GM21360 (cell line): Measurements from ENCODE around the gene FGFRL1.
"Not testable (repeated sequence)": the region's sequence is repeated elsewhere in the genome, so short reads cannot be mapped to it uniquely, and the experiment has no call there.

ENCODE experiments used
- ATAC-seq: cut with Tn5 transposase; IDR thresholded peaks from one replicate; pipeline ENCODE4 v1.9.1; 2021; ENCODE audit warnings: mild to moderate bottlenecking, moderate library complexity; ENCODE audit not compliant: unreplicated experiment

FGFRL1 gene

GRCh38 chr4:992297-993110 lies 18.9 kb upstream of the FGFRL1 start:
- no peak for ATAC-seq

- no peak for ATAC-seq
Observed at GRCh38 chr4:993111-994029, 18.1 kb upstream of the FGFRL1 start, which contains the start of gene SLC26A1. Gene SLC26A1 (minus strand): TSS chr4:993404. CDS start chr4:991703, 1,701 bp downstream.

- ATAC-seq, result no peak
Observed at GRCh38 chr4:995311-996026, 16.0 kb upstream of the FGFRL1 start.

GRCh38 chr4:996030-996996 lies 15.1 kb upstream of the FGFRL1 start:
- no peak for ATAC-seq

- ATAC-seq, result no peak
Observed at GRCh38 chr4:996997-997374, 14.4 kb upstream of the FGFRL1 start.

GRCh38 chr4:997375-998071 lies 13.9 kb upstream of the FGFRL1 start:
- no peak for ATAC-seq

GRCh38 chr4:998096-998691 lies 13.2 kb upstream of the FGFRL1 start:
- ATAC-seq, result no peak

- ATAC-seq, result not testable (repeated sequence)
Observed at GRCh38 chr4:999240-999863, 12.1 kb upstream of the FGFRL1 start.

GRCh38 chr4:999882-1000425 lies 11.5 kb upstream of the FGFRL1 start:
- no peak for ATAC-seq

GRCh38 chr4:1000686-1001260 lies 10.7 kb upstream of the FGFRL1 start:
- ATAC-seq, result no peak

- no peak for ATAC-seq
Observed at GRCh38 chr4:1001561-1002130, 9.8 kb upstream of the FGFRL1 start.

GRCh38 chr4:1002131-1002630 lies 9.2 kb upstream of the FGFRL1 start:
- ATAC-seq, result no peak

GRCh38 chr4:1002631-1003251 lies 8.7 kb upstream of the FGFRL1 start:
- ATAC-seq, result no peak

GRCh38 chr4:1003271-1004070 lies 8.0 kb upstream of the FGFRL1 start:
- ATAC-seq, result no peak

GRCh38 chr4:1004071-1004418 lies 7.4 kb upstream of the FGFRL1 start:
- ATAC-seq, result no peak
